BLaER1 treated with 17β-estradiol and CSF1 and Interleukin-3, amounts not matched to agents 10 nM and 100 nM (cell line): Measurements from ENCODE around the gene NLRP13.

Experiments used
- H3K27ac ChIP-seq, 11 experiments: shearing (Covaris generic); formaldehyde crosslinking; 2 replicates each; pipeline ENCODE4 v1.8.1; 2022
- H3K27me3 ChIP-seq, 11 experiments: shearing (Covaris generic); formaldehyde crosslinking; 2 replicates each; pipeline ENCODE4 v1.8.1; 2022
- H3K36me3 ChIP-seq, 11 experiments: shearing (Covaris generic); formaldehyde crosslinking; 2 replicates each; pipeline ENCODE4 v1.8.1; 2022
- H3K4me1 ChIP-seq, 10 experiments: shearing (Covaris generic); formaldehyde crosslinking; 2 replicates each; pipeline ENCODE4 v1.8.1; 2022
- H3K4me2 ChIP-seq, 11 experiments: shearing (Covaris generic); formaldehyde crosslinking; 2 replicates each; pipeline ENCODE4 v1.8.1; 2022
- H3K4me3 ChIP-seq, 10 experiments: shearing (Covaris generic); formaldehyde crosslinking; 2 replicates each; pipeline ENCODE4 v1.8.1; 2022
- H3K9ac ChIP-seq, 11 experiments: shearing (Covaris generic); formaldehyde crosslinking; 2 replicates each; pipeline ENCODE4 v1.8.1; 2022
- H3K9me3 ChIP-seq, 11 experiments: shearing (Covaris generic); formaldehyde crosslinking; replicated peaks in 1 of 11; 2 replicates each; pipeline ENCODE4 v1.8.1; 2022
- H4K20me1 ChIP-seq, 11 experiments: shearing (Covaris generic); formaldehyde crosslinking; 2 replicates each; pipeline ENCODE4 v1.8.1; 2022
- Cebpa-rat ChIP-seq, 11 experiments: shearing (Covaris generic); IDR thresholded peaks; 2 replicates each; pipeline ENCODE4 v1.8.1; 2022

The NLRP13 gene

DNA sequence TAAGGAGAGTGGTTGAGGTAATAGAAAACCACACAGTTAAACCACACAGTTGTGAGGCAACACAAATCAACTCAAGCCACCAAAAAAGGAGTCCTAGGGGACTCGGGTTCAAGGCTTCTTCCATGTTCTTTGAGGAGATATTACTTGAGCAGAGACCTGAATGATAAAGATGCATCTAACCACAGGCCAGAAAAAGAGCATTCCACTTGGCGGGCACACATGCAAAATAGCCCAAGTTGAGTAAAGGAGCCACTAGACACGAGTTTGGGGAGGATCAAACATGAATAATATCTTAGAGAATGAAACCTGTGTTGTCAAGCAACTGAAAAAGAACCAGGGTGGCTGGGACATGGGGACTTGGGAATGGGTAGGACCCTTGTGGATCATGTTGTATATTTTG lies 65.6 kb downstream of the NLRP13 start:
- peaks cover 3 to 35% (median 18%) of the 10 kb centered on the region in 11 experiments; a peak in 17 of 22 replicates for H3K9me3 ChIP-seq
- H3K27me3 ChIP-seq: no peaks in the 10 kb centered on the region
- H3K4me3 ChIP-seq: no peak overlapping the region
- no peak for TF ChIP-seq Cebpa-rat (IDR thresholded peaks at IDR 0.05)
- no peaks in the 10 kb centered on the region for H3K4me1 ChIP-seq
- H3K27ac ChIP-seq: no peak overlapping the region
- no peak overlapping the region for H3K4me2 ChIP-seq
- no peak overlapping the region for H3K9ac ChIP-seq
- no peaks in the 10 kb centered on the region for H4K20me1 ChIP-seq
- no peaks in the 10 kb centered on the region for H3K36me3 ChIP-seq

GRCh38 chr19:55858969-55859368 lies 73.2 kb downstream of the NLRP13 start:
- H3K4me2 ChIP-seq: peak overlapping the region in 5 of 11 experiments; percentile 0 to 26 (median 17); a peak in 3 of 22 replicates

GRCh38 chr19:55858401-55858800 lies 73.7 kb downstream of the NLRP13 start:
- H3K27ac ChIP-seq: no peak overlapping the region
- peaks cover under 1 to 18% (median 10%) of the 10 kb centered on the region in 11 experiments; a peak in 14 of 22 replicates for H3K9me3 ChIP-seq
- no peaks in the 10 kb centered on the region for H3K36me3 ChIP-seq
- H3K27me3 ChIP-seq: no peaks in the 10 kb centered on the region
- H3K4me1 ChIP-seq: peaks cover 0 to 41% (median 10%) of the 10 kb centered on the region in 10 experiments; a peak in 14 of 20 replicates
- no peak overlapping the region for H3K4me3 ChIP-seq
- H3K9ac ChIP-seq: no peak overlapping the region
- H3K4me2 ChIP-seq: peak overlapping the region in 3 of 11 experiments; percentile 64 to 90 (median 76); a peak in 6 of 22 replicates
- no peak for TF ChIP-seq Cebpa-rat (IDR thresholded peaks at IDR 0.05)
- H4K20me1 ChIP-seq: no peaks in the 10 kb centered on the region

More at GRCh38 chr19:55858969-55859368, 73.2 kb downstream of the NLRP13 start:
- no peaks in the 10 kb centered on the region for H4K20me1 ChIP-seq
- TF ChIP-seq Cebpa-rat (IDR thresholded peaks at IDR 0.05): no peak
- H3K4me3 ChIP-seq: no peak overlapping the region
- H3K9ac ChIP-seq: no peak overlapping the region
- H3K4me1 ChIP-seq: peaks cover 0 to 41% (median 9%) of the 10 kb centered on the region in 10 experiments; a peak in 14 of 20 replicates
- H3K27ac ChIP-seq: no peak overlapping the region
- H3K36me3 ChIP-seq: no peaks in the 10 kb centered on the region
- H3K27me3 ChIP-seq: no peaks in the 10 kb centered on the region
- peaks cover 4 to 19% (median 10%) of the 10 kb centered on the region in 11 experiments; a peak in 15 of 22 replicates for H3K9me3 ChIP-seq

DNA sequence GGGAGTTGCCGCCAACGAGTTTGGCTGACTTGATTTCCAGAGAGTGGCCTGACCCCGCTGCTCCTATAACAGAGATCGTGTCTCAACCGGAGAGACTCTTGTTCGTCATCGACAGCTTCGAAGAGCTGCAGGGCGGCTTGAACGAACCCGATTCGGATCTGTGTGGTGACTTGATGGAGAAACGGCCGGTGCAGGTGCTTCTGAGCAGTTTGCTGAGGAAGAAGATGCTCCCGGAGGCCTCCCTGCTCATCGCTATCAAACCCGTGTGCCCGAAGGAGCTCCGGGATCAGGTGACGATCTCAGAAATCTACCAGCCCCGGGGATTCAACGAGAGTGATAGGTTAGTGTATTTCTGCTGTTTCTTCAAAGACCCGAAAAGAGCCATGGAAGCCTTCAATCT lies 74.2 kb downstream of the NLRP13 start:
- Histone ChIP-seq H3K27ac (no peak overlapping the region), H3K4me1 (peaks cover 0 to 41% (median 10%) of the 10 kb centered on the region in 10 experiments; a peak in 14 of 20 replicates), H3K27me3 (no peaks in the 10 kb centered on the region), H3K4me3 (no peak overlapping the region), H3K9ac (no peak overlapping the region), H3K4me2 (peak overlapping the region in 5 of 11 experiments; percentile 41 to 90 (median 64); a peak in 10 of 22 replicates), H3K9me3 (peaks cover 0 to 18% (median 10%) of the 10 kb centered on the region in 11 experiments; a peak in 12 of 22 replicates), H3K36me3 (no peaks in the 10 kb centered on the region), H4K20me1 (no peaks in the 10 kb centered on the region)
- no peak for TF ChIP-seq Cebpa-rat (IDR thresholded peaks at IDR 0.05)

DNA sequence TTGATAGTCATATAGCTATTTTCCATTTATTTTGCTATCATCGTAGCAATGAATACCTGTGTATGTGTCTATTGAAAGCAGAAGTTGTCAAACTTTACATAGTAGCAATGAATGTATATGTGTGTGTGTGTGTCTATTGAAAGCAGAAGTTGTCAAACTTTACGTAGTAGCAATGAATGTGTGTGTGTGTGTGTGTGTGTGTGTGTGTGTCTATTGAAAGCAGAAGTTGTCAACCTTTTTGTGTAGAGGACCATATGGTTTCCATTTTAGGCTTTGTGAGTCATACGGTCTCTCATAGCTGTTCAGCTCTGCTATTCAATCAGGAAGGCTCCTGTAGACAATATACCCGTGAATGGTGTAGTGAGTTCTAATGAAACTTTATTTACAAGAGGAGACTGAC lies 75.0 kb downstream of the NLRP13 start:
- Histone ChIP-seq H3K36me3 (no peaks in the 10 kb centered on the region), H3K27me3 (no peaks in the 10 kb centered on the region), H3K4me1 (peaks cover 0 to 41% (median 10%) of the 10 kb centered on the region in 10 experiments; a peak in 14 of 20 replicates), H3K4me2 (peak overlapping the region in 5 of 11 experiments; percentile 41 to 90 (median 64); a peak in 11 of 22 replicates), H3K9ac (no peak overlapping the region), H3K4me3 (no peak overlapping the region), H3K27ac (peak overlapping the region in 2 of 11 experiments; percentile 32 to 42; a peak in 4 of 22 replicates), H4K20me1 (no peaks in the 10 kb centered on the region), H3K9me3 (peaks cover 0 to 18% (median 10%) of the 10 kb centered on the region in 11 experiments; a peak in 12 of 22 replicates)
- TF ChIP-seq Cebpa-rat (IDR thresholded peaks at IDR 0.05): no peak

DNA sequence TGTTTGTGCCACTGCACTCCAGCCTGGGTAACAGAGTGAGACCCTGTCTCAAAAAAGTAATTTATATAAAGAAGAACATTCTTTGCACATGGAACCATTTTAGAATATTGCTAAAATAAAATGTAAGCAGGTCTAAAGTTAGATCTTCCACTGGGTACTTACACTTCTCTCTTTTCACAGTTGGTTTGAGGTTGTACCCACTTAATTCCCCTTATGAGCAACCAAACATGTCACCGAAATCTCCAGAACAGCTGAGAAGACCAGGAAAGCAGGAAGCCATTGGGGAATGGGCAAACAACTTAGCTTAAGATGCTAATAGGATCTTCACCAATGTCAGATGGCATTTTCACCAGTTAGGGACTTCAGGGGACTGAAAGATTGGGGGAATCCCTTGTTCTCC lies 77.0 kb downstream of the NLRP13 start:
- TF ChIP-seq Cebpa-rat (IDR thresholded peaks at IDR 0.05): no peak
- peak overlapping the region in 3 of 11 experiments; percentile 37 to 80 (median 57); a peak in 6 of 22 replicates for H3K4me2 ChIP-seq
- no peak overlapping the region for H3K9ac ChIP-seq

More for the DNA sequence above, 77.0 kb downstream of the NLRP13 start:
- Histone ChIP-seq H3K27ac (peak overlapping the region in 1 of 11 experiments; percentile 5; a peak in 1 of 22 replicates), H4K20me1 (no peaks in the 10 kb centered on the region), H3K4me1 (peaks cover 0 to 41% (median 10%) of the 10 kb centered on the region in 10 experiments; a peak in 14 of 20 replicates), H3K36me3 (no peaks in the 10 kb centered on the region), H3K9me3 (peaks cover 0 to 25% (median 17%) of the 10 kb centered on the region in 11 experiments; a peak in 17 of 22 replicates), H3K4me3 (no peak overlapping the region), H3K27me3 (no peaks in the 10 kb centered on the region)
